ENCODE data around the gene DUSP6.

Gene DUSP6

GRCh38 chr12:89328151-89329030 lies 23.9 kb downstream of the DUSP6 start:
- no peak for DNase-seq (ENCODE audit: low spot score)

GRCh38 chr12:89327486-89328094 lies 24.7 kb downstream of the DUSP6 start:
- DNase-seq (ENCODE audit: low spot score): no peak

GRCh38 chr12:89326239-89327040 lies 25.9 kb downstream of the DUSP6 start:
- no peak for DNase-seq (ENCODE audit: low spot score)

GRCh38 chr12:89325495-89325894 lies 26.8 kb downstream of the DUSP6 start:
- no peak for DNase-seq (ENCODE audit: low spot score)

- no peak for DNase-seq (ENCODE audit: low spot score)
Observed at GRCh38 chr12:89324437-89324836, 27.9 kb downstream of the DUSP6 start.

- DNase-seq (ENCODE audit: low spot score): no peak
Observed at GRCh38 chr12:89323568-89324218, 28.6 kb downstream of the DUSP6 start.

GRCh38 chr12:89320735-89321134 lies 31.6 kb downstream of the DUSP6 start:
- DNase-seq (ENCODE audit: low spot score): no peak

GRCh38 chr12:89319606-89320005 lies 32.7 kb downstream of the DUSP6 start:
- no peak for DNase-seq (ENCODE audit: low spot score)

- DNase-seq (ENCODE audit: low spot score): no peak
Observed at GRCh38 chr12:89319122-89319521, 33.2 kb downstream of the DUSP6 start.

- peak; percentile 71 for DNase-seq (ENCODE audit: low spot score)
Observed at GRCh38 chr12:89316705-89317139, 35.6 kb downstream of the DUSP6 start.

- no peak for DNase-seq (ENCODE audit: low spot score)
Observed at GRCh38 chr12:89314060-89314761, 38.1 kb downstream of the DUSP6 start.

- no peak for DNase-seq (ENCODE audit: low spot score)
Observed at GRCh38 chr12:89311703-89312293, 40.5 kb downstream of the DUSP6 start.

GRCh38 chr12:89309815-89310214 lies 42.5 kb downstream of the DUSP6 start:
- no peak for DNase-seq (ENCODE audit: low spot score)

- DNase-seq (ENCODE audit: low spot score): no peak
Observed at GRCh38 chr12:89309440-89309802, 42.9 kb downstream of the DUSP6 start.

GRCh38 chr12:89307474-89308253 lies 44.6 kb downstream of the DUSP6 start:
- DNase-seq (ENCODE audit: low spot score): no peak

- DNase-seq (ENCODE audit: low spot score): no peak
Observed at GRCh38 chr12:89306827-89307473, 45.4 kb downstream of the DUSP6 start.

- no peak for DNase-seq (ENCODE audit: low spot score)
Observed at GRCh38 chr12:89305373-89305772, 46.9 kb downstream of the DUSP6 start.

- DNase-seq (ENCODE audit: low spot score): no peak
Observed at GRCh38 chr12:89299931-89300330, 52.4 kb downstream of the DUSP6 start.

GRCh38 chr12:89299417-89299816 lies 52.9 kb downstream of the DUSP6 start:
- no peak for DNase-seq (ENCODE audit: low spot score)
